ENCODE measurements around the gene TENT5C. TPM values are rescaled to one million over a fixed set of nuclear protein-coding genes. Genes with fewer than 3 reads are reported as not detected.

Gene TENT5C
- total RNA-seq, 1 experiment from 2014 or later, result 0.36 TPM

DNA sequence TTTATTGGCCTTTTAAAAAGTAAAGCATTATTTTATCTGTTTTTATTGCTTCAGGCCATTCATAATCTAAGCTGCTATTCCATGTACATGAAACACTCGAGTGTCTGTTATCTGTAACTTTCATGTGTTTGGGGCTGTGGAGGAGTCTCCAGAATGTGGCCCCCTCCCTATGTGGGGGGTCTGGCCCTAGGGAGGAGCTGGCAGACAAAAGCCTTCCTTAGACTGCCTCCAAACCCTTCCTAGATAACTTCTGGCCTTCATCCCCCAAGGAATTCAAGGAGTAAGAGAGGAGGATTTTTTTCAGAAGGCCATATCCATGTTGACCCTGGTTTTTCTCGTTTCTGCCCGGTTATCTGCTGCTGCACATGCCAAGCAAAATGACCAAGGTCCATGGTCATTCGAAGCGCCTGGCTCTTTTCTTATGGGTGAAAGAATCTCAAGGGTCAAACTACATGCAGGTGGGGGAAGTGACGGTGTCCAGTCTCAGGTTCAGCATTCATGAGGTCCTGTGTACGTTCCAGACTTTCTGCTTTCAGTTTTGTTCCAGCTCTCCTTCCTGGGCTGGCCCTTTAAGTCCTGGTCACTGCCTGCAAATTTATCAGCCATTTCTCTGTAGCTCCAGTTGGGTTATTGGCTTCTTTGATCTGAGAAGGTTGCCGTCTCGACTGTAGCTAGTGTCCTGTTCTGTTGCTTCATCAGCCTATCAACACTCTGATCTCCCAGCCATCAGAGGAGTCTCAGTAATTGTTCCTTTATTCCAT, 8.3 kb downstream of the TENT5C start:
- no peak for DNase-seq (ENCODE audit: low read depth)

DNA sequence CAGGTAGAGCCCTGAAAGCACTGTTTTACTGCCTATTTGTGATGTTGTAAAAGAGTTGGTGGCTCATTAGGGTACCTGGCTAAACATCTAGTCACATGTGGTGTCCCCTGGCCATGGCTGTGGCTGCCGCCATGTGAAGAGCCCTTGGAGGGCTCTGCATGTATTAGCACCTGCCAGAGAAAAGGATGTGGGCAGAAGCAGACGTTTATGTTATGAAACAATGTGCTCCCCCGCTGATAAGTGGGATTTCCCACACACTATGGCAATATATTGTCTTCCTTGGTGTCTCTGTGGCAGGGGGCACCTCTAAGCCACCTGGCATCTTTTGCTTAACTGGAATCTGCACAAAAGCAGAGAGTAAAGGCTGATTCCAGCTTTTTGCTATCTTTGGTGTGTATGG, 9.6 kb downstream of the TENT5C start:
- no peak for DNase-seq (ENCODE audit: low read depth)

DNA sequence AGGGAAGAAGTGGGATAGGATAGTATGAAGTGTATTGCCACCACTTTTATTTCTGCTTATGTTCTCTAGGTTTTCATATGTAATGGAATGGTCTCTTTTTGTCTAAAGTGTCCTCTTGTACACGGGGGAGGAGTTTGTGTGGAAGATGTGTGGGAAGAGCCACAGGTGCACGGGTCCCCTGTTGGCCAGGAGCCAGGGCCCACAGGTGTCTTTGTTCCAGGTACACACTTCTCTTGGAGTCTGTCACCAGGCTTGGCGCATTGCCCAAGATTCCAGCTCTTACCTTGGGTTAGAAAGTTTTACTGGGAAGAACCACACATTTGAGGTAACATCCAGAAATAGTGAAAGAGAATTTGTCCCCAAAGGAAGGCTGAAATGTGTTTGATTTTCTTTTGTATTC, 10.5 kb downstream of the TENT5C start:
- DNase-seq (ENCODE audit: low read depth), result no peak

DNA sequence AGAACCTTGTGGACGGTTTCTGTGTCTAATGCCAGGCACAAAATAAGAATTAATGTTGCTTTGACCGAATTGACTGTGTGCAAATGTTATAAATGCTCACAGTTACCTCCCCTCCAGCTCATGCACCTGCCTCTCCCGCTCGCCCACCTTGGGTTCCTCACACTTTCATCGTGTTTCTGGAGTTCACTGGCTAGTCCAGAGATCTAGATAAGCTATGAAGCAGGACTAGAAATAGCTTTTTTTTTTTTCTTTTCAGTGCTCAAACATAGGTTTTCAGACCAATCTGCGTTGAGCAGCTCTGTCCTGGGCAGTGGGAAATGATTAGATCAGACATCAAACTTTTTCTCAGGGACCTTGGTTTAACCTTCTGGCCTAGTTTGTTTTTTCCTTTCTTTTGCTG, 11.1 kb downstream of the TENT5C start:
- no peak for DNase-seq (ENCODE audit: low read depth)

DNA sequence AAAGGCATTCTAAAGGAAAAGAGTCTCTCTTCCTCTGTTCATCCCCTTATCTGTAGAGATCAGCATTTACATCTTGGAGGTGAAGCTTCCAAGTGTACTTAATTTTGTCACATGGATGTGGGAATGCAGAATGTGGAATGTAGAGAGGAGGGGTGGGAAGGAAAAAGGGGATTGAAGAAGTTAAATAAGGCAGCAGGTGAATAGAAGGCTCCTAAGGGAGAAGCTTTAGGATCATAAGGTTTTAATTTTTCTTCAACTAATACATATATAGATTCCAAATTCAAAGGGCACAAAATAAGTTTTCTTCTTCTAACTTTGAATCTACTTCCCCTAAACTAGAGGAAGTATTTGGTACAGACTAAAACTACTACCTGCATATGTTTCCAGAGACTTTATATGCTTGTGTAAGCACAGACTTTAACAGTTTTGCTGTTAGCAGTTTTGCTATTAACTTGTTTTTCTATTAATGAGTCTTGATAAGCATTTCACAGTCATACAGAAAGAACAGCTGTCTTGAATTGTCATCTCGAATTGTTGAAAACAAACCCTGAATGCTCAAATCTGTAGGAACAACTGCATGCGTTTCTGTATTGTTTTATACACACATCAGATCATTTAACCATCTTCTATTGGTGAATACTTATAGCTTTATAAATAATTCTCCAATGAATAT, 12.7 kb downstream of the TENT5C start:
- no peak for DNase-seq (ENCODE audit: low read depth)

DNA sequence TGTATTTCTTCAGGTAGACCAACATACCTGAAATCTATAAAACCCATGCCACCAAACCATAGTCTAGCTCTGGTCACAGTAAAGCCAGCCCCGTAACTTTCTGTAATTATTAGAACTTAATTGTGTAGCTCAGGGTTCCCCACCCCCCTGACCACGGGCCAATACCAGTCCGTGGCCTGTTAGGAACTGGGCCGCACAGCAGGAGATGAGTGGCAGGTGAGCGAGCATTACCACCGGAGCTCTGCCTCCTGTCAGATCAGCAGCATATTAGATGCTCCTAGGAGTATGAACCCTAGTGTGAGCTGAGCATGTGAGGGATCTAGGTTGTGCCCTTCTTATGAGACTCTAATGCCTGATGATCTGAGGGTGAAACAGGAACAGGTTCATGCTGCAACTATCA, 14.6 kb downstream of the TENT5C start:
- no peak for DNase-seq (ENCODE audit: low read depth)

DNA sequence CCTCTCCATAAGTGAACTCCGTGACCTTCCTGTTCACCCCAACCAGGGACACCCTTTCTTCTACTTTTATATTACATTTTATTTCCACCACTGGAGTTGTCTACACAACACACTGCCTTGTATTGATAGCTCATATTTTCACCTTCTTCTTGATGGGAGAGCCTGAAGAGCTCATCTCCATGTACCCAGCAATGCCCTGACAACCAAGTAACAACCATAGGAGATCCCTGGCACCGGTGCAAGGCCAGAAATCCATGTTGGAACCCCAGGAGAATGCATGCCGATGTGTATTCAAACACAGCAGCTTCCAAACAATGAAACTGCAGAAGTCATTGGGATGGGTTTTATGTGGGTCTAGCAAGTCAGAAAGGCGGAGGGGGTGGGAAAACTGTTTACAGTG, 15.5 kb downstream of the TENT5C start:
- DNase-seq (ENCODE audit: low read depth), result no peak

DNA sequence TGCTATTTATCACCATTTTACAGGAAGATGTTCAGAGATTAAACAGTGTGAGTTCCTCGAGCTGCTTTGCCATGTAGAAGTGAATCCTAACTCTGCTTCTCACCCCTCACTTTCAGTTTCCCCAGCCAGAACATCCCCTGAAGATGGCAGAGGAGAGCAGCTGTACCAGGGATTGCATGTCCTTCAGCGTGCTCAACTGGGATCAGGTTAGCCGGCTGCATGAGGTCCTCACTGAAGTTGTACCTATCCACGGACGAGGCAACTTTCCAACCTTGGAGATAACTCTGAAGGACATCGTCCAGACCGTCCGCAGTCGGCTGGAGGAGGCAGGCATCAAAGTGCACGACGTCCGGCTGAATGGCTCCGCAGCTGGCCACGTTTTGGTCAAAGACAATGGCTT, 16.9 kb downstream of the TENT5C start:
- DNase-seq (ENCODE audit: low read depth), result peak; percentile 12

DNA sequence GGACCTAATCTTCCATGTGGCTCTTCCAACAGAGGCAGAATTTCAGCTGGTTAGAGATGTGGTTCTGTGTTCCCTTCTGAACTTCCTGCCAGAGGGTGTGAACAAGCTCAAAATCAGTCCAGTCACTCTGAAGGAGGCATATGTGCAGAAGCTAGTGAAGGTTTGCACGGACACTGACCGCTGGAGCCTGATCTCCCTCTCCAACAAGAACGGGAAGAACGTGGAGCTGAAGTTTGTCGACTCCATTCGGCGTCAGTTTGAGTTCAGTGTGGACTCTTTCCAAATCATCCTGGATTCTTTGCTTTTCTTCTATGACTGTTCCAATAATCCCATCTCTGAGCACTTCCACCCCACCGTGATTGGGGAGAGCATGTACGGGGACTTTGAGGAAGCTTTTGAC, 17.3 kb downstream of the TENT5C start:
- no peak for DNase-seq (ENCODE audit: low read depth)

DNA sequence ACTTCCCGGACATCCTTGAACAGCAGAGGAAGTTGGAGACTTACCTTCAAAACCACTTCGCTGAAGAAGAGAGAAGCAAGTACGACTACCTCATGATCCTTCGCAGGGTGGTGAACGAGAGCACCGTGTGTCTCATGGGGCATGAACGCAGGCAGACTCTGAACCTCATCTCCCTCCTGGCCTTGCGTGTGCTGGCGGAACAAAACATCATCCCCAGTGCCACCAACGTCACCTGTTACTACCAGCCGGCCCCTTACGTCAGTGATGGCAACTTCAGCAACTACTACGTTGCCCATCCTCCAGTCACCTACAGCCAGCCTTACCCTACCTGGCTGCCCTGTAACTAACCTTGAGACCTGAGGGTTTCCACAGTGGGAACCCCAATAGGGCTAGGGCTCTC, 17.9 kb downstream of the TENT5C start:
- DNase-seq (ENCODE audit: low read depth), result no peak

DNA sequence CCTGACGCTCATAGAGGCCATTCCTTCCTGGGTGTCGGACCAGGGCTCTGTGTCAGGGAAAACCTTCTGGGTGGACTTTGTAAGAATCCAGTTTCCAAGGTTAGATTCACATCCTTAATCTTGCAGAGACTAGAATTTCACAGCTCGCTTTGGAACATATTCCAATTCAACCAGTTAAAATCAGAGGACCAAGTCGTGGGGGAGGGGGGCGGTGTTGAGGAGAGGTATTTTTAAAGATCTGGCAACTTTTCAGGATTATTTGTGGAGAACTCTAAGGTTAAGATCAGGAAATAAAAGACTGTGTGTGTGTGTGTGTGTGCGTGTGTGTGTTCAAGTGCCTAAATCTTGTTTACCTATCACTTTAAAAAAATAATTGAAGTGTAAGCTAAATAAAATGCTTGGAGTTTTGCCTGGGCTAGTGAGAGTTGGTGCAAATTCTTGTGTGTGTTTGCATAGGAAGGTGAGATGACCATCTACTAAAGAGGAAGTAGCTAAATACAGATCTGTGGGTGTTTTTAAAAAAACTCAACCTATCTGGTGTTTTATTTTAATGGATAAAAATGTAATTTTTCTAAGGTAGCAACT, 21.8 kb downstream of the TENT5C start:
- no peak for DNase-seq (ENCODE audit: low read depth)

DNA sequence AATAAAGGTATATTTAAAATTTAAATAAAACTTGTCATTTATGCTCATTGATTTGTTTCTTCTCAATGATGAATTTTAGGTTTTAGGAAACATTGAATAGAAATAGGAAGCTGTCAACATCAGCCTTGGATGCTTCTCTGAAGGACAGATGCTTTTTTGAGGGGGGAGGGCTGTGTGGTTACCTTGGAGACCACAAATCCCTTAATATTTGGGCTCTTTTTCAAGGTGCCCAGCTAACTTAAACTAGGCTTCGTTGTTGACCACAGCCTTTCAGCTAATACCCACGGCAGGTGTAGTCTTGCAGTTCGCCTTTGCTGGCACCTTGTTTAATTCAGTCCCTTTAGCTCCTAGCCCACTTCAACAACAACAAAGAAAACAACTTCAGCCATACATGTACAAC, 22.5 kb downstream of the TENT5C start:
- no peak for DNase-seq (ENCODE audit: low read depth)

DNA sequence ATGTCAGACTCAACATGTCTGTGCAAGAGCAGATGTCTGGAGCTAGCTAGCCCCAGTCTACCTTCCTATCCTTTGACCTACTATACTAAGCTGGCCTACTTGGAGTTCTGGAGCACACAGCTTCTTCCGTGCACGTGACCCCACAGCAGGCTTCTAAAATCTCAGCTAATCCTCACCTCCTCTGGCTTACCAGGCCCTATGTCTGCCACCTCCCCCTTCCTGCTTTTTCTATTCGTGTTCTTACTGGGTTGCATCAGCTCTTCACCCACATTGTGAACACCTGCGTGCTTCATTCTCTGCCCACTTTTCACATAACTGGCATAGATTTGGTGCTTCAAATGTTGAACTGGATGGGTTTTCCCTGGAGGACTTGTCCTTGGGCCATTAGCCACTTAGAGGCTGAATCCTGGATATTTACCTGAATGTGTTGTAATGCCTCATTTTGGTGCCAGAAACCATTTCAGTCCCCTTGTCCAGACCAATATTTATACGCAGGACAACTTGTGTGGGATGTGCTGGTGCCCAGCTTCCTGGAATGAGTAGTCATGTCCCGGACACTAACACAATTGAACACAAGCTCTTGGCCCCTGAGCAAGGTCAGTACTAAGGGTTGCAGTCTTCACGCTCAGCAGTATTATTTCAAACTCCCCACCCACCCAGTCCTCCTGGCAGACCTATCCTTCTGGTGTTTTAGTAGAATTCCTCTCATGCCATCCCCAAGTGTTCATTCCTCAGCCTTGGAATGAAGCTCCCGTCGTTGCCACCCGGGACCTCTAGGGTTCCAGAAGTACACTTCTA, 24.0 kb downstream of the TENT5C start:
- no peak for DNase-seq (ENCODE audit: low read depth)

DNA sequence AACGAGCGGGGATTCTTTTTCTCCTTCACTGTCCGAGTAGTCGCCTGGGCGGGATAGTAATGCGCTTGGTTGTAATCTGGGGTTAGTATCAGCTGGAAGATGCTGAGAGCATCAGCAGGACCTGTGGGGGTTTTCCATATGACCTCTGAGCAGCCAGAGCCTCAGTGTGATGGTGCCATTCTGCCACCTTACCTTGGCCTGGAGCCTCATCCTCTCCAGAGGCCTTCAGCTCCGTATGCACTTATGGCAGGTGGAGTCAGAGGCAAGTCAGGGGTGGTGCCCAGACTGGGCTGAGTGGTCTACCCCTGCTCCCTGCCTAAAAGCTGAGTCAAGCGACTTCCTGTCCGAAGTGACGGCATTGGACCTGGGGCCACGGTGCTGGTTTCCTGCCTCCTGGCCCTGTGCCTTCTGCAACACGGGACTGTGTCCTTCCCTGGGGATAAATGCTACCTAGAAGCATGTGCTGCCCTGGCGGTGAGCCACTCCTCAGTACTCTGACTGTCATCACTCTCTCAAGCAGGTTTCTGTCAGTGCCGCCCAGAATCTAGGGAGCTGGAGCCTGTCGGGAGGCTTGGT, 24.7 kb downstream of the TENT5C start:
- no peak for DNase-seq (ENCODE audit: low read depth)

DNA sequence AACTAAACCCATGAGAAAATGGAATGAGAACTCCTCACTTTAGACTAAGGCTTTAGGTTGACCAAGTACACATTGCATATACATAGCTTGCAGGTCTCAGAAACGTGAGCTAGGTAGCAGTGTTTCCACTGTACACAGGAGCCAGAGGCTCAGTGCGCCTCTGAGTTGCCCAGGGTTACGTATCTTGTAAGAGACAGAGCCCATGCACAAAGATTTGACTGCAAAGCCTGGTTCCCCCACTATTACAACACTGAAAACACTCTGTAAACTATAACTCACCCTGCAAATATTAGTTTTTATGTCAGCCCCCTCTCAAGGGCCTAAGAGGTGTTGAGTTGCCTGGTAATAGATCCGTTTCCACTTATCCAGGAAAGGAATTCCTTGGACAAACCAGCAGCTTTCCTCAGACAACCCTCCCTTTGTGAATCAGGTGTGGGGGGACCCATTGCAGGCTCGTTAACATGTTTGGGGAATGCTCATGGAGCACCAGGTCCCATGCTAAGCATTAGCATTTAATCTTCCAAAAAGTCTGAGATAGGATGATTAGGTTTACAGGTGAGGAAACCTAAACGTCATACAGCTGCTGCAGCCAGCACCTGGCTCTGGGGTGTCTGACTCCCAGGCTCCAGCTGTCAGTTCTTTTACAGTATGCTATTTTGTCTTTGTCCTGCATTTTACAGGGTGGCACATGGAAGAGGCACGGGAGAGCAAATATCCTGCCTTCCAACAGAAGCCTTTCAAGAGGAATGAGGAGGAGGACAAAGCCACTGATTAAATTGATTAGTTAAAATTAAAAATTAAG, 25.7 kb downstream of the TENT5C start:
- no peak for DNase-seq (ENCODE audit: low read depth)

DNA sequence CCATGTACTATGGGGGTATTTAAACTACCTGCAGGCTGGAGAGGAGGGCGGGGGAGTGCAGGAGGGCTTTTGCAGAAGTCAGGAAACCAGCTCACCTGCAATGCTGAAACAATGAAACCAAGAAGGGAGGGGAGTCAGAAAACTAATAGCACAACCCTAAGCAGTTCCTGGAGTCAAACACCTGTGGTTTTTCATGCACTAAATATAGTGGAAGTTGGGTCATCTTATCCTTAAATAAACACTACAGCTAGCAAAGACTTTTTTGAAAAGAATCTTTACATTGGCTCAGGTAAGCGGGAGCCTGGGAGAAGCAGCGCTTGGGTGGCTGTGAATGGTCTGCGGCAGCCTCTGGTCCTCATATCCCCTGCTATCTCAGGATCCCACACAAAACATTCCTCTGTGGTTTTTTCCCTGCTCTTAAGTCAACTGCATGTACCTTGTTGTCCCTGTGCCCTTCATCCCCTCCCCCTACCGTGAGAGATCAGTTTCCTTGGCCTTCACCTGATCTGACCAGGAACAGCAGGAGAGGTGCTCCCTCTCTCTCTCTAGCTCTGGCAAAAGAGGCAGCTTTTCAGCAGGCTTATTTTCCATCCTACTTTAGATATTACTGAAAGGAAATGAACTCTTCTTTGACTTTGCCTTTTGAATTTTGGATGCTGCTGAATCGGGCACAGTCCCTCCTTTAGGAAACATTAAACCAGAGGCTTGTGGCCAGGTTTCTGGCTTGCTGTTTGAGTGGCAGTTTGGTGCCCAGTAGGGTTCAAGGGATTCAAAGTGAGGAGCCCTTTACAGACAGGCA, 26.6 kb downstream of the TENT5C start:
- no peak for DNase-seq (ENCODE audit: low read depth)

DNA sequence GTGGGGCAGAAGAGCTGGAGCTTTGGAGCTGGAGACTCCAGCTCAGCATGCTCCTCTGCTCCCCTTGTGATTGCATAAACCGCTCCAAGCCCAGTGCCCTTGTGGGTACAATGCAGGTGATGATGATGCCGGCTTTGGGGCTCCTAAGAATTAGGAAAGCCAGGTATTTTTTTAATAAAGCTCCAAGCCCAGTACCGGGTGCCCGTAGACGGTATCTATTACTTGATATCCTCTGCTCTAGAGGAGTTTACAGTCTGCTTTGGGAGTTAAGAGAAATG, 27.2 kb downstream of the TENT5C start:
- no peak for DNase-seq (ENCODE audit: low read depth)

DNA sequence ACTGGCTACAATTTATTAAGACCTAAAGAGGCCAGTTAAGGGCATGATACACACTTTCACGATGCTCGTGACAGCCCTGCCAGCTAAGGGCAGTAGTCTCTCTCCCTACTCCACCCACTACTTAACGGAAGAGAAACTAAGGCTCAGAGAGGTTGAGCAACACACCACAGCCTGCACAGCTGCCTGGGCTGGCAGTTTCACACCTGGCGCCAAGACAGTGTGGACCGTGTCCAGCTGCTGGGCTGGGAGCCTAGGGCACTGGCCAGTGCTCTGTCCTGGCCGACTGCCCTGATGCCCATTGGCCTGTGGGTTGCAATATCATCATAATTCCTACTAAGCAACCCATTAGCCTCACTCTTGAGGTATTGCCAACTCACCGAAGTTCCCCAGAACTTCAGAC, 27.6 kb downstream of the TENT5C start:
- no peak for DNase-seq (ENCODE audit: low read depth)

DNA sequence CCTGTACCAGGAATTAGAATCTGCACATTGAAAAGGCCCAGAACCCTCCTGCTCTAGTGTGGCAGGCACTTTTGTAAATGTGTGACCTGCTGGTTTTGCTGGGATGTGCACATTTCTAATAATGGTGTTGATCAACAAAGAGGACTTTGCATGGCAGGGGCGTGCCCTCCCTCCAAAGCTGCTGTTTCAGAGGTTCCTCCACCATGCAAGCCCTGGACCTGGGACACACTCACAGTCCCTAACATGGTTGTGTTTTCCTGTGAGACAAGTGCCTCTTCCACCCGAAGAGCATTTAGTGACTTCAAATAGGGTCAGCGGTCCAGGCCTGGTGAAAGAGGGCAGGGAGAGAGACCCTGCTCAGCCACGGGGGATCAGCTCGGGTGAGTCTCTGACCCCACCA, 28.1 kb downstream of the TENT5C start:
- no peak for DNase-seq (ENCODE audit: low read depth)

DNA sequence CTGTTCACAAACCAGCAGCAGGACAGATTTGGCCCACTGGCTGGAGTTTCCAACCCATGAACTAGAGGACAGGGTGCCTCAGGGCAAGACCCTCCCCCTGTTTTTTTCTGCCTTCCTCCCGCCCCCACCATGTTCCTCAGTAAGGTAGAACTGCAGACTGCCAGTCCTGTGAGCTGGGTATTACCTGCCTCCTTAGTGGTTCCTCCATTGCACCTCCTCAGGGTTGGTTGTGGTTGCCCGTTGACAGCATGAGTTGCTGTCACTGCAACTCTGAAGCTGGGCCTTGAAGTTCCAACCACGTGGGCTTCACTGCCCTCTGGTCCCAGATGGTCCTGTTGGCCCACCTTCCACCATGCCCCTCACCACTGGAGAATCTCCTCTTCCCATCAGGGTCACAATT, 28.8 kb downstream of the TENT5C start:
- DNase-seq (ENCODE audit: low read depth), result no peak

DNA sequence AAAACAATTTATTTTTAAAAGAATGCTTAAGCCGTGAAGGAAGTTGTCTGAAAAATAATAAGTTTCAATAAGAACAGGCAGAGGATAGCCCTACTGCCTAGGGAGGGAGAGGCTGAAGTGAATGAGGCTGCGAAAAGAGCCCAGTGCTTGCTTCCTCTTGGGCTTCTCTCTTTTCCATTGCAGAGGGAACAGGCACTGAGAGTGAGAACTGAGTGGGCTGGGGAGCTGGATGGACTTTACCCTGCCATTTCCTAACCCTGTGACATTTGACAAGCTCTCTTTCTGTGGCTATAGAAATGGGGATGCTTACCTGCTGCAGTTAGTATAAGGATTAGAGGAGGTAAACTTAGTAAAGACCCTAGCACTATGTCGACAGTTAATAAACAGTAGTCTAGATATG, 30.0 kb downstream of the TENT5C start:
- DNase-seq (ENCODE audit: low read depth), result no peak

Data from RPMI7951 (cell line).